ENCODE results near the gene CNN2.

The CNN2 gene

DNA sequence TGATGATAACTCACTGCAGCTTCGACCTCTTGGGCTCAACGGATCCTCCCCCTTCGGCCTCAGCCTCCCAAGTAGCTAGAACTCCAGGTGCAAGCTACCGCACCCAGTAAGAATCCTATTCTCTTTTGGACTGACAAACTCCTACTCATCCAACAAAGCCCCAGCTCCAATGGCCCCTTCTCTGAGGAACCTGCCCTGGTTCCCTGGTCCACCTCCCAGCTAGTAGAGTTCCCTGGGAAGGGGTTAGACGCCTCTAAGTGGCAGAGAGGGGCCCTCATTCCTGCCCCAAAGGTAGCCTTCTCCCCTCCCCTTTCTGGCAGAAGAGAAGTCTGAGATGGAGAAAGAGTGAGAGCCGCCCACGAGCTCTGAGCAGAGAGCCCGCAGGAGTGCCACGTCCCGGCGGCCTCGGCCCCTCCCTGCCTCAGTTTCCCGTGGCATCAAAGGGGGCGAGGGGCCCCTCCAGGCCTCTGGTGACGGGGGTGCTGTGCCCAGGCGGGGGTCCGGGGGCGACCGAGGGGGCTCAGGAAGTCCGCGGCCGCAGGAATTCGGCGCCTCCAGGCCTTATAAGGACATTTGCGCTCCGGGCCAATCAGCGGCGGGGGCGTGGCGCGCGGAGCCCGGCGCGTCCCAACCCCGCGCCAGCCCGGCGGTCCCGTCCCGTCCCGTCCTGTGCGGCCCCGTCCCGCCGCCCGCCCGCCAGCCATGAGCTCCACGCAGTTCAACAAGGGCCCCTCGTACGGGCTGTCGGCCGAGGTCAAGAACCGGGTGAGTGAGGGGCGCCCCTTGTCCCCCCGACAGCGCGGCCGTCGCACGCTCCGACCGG lies at the start of gene CNN2:
Gene CNN2, plus strand, starts transcription at position 649 of the 823 bp plus-strand sequence. Its CDS starts 54 bp downstream, at position 703.
- Mint-ChIP-seq H3K27me3 (ENCODE audit: low read depth) (no peaks in the 10 kb centered on the region), H3K4me3 (peak within 1 kb of the TSS; percentile 99), H3K27ac (peak within 1 kb of the TSS; percentile 91), H3K36me3 (ENCODE audit: low read depth) (peaks cover 22% of the 10 kb centered on the region), H3K4me1 (ENCODE audit: low read depth) (peaks cover 22% of the 10 kb centered on the region), H3K9me3 (no peaks in the 10 kb centered on the region)
- peak; percentile 81 for DNase-seq (ENCODE audit: low spot score)

DNA sequence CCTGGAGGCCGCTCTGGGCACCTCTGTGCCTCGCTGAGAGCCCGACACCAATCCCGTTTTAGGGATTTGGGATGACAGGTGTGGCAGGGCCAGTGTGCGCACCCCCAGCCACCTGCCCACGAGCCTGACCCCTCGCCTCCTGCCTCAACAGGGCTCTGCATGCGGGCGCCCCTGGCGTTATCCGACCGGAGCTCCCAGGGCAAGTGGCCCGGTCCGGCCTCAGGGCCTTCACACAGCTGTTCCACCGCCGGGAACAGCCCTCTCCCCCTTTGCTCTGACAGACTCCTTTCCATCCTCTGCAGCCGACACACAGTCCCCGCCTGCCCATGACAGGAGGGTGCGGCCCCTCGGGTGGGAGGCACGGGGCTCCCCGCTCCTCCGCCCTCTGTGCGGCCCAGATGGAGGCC lies 49.3 kb upstream of the CNN2 start:
- no peak overlapping the region for H3K4me3 Mint-ChIP-seq
- no peak for DNase-seq (ENCODE audit: low spot score)
- H3K27ac Mint-ChIP-seq = no peak overlapping the region
- no peaks in the 10 kb centered on the region for H3K4me1 Mint-ChIP-seq (ENCODE audit: low read depth)
- peaks cover 5% of the 10 kb centered on the region for H3K36me3 Mint-ChIP-seq (ENCODE audit: low read depth)
- H3K27me3 Mint-ChIP-seq (ENCODE audit: low read depth) = no peaks in the 10 kb centered on the region
- no peaks in the 10 kb centered on the region for H3K9me3 Mint-ChIP-seq

DNA sequence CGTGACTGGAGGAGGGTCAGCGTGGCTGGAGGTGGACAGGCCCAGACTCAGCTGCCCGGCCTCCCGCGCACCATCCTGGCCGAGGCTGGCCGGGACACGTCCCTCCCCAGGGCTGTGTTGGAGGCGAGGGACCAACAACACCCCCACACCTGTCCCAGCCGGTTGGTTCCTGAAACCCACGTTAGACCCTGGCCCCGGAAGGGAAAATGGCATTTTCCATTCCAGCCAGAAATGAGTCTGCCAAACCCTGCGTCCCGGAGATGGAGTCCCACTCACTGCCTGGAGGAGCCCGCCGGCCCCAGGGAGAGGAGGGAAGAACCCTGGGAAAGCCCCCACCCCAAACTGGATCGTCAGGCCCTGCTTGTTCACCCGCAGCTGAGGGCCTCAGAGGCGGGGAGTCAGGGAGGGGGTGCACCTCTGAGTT lies 47.1 kb upstream of the CNN2 start:
- no peak overlapping the region for H3K4me3 Mint-ChIP-seq
- H3K36me3 Mint-ChIP-seq (ENCODE audit: low read depth) = no peaks in the 10 kb centered on the region
- no peaks in the 10 kb centered on the region for H3K27me3 Mint-ChIP-seq (ENCODE audit: low read depth)
- DNase-seq (ENCODE audit: low spot score) = no peak
- H3K9me3 Mint-ChIP-seq = no peaks in the 10 kb centered on the region
- H3K27ac Mint-ChIP-seq = no peak overlapping the region
- no peaks in the 10 kb centered on the region for H3K4me1 Mint-ChIP-seq (ENCODE audit: low read depth)

GRCh38 chr19:980133-980998 lies 46.0 kb upstream of the CNN2 start:
- H3K4me1 Mint-ChIP-seq (ENCODE audit: low read depth) = peaks cover 4% of the 10 kb centered on the region
- H3K36me3 Mint-ChIP-seq (ENCODE audit: low read depth) = no peaks in the 10 kb centered on the region
- no peak overlapping the region for H3K27ac Mint-ChIP-seq
- H3K9me3 Mint-ChIP-seq = no peaks in the 10 kb centered on the region
- no peaks in the 10 kb centered on the region for H3K27me3 Mint-ChIP-seq (ENCODE audit: low read depth)
- no peak for DNase-seq (ENCODE audit: low spot score)
- no peak overlapping the region for H3K4me3 Mint-ChIP-seq

DNA sequence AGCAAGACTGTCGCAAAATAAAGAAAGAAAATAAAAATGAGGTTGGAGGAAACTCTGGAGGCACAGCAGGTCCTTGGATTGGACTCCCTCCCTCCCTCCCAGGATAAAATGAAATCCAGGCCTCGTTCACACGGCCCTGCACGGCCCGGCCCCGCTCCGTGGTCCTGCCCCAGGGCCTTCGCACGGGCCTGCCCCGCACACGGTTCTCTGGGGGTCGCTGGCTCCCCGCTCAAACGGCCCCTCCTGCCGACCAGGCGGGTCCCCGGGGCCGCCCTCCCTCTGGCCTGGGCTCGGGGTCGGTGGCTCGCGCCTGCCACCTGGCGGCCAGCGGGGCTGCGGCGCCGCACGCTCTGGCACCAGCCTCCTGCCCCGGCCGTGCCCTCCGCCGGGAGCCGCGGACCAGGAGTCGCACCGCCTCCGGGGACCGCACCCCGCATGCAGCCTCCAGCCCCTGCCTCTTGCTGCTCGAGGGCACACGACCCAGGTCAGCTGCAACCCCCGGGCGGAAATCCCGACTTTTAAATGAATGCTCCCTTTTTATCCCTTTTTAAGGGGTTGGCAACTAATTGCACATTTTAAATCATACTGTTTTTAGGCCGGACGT lies 43.7 kb upstream of the CNN2 start:
- Mint-ChIP-seq H3K27me3 (ENCODE audit: low read depth) (no peaks in the 10 kb centered on the region), H3K9me3 (no peaks in the 10 kb centered on the region), H3K4me3 (peak overlapping the region; percentile 50), H3K27ac (no peak overlapping the region), H3K4me1 (ENCODE audit: low read depth) (peaks cover 8% of the 10 kb centered on the region), H3K36me3 (ENCODE audit: low read depth) (peaks cover 6% of the 10 kb centered on the region)
- DNase-seq (ENCODE audit: low spot score) = peak; percentile 78

- Mint-ChIP-seq H3K36me3 (ENCODE audit: low read depth) (peaks cover 12% of the 10 kb centered on the region), H3K9me3 (no peaks in the 10 kb centered on the region), H3K27me3 (ENCODE audit: low read depth) (no peaks in the 10 kb centered on the region), H3K27ac (peak within 1 kb of the TSS; percentile 89), H3K4me1 (ENCODE audit: low read depth) (peaks cover 8% of the 10 kb centered on the region), H3K4me3 (peak within 1 kb of the TSS; percentile 95)
- peak; percentile 90 for DNase-seq (ENCODE audit: low spot score)
These were observed 42.0 kb upstream of the CNN2 start, which contains the start of gene WDR18 for GRCh38 chr19:984165-984967. Gene WDR18, plus strand, starts transcription at chr19:984345. Its CDS starts 9 bp downstream, at chr19:984354.

DNA sequence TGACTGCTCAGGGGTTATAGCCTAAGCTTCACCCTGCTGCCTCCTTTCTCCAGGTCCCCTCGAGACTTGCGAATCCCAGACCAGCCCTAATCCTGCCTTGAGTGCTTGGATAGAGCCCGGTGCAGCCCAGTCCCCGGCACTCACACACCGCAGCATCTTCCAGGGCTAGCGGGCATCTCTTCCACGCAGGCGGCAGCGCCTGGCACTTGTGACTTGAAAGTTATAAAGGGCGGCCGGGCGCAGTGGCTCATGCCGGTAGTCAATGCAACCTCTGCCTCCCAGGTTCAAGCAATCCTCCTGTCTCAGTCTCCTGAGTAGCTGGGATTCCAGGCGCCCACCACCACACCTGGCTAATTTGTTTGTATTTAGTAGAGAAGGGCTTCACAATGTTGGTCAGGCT lies 40.3 kb upstream of the CNN2 start:
- H3K9me3 Mint-ChIP-seq = no peaks in the 10 kb centered on the region
- no peaks in the 10 kb centered on the region for H3K27me3 Mint-ChIP-seq (ENCODE audit: low read depth)
- H3K27ac Mint-ChIP-seq = no peak overlapping the region
- H3K36me3 Mint-ChIP-seq (ENCODE audit: low read depth) = peaks cover 15% of the 10 kb centered on the region
- H3K4me3 Mint-ChIP-seq = peak overlapping the region; percentile 95
- no peak for DNase-seq (ENCODE audit: low spot score)
- peaks cover 8% of the 10 kb centered on the region for H3K4me1 Mint-ChIP-seq (ENCODE audit: low read depth)

- Mint-ChIP-seq H3K4me3 (no peak overlapping the region), H3K27me3 (ENCODE audit: low read depth) (no peaks in the 10 kb centered on the region), H3K9me3 (no peaks in the 10 kb centered on the region), H3K27ac (no peak overlapping the region), H3K4me1 (ENCODE audit: low read depth) (peaks cover 8% of the 10 kb centered on the region), H3K36me3 (ENCODE audit: low read depth) (peaks cover 18% of the 10 kb centered on the region)
- no peak for DNase-seq (ENCODE audit: low spot score)
These were observed 38.3 kb upstream of the CNN2 start for GRCh38 chr19:988081-988480.

DNA sequence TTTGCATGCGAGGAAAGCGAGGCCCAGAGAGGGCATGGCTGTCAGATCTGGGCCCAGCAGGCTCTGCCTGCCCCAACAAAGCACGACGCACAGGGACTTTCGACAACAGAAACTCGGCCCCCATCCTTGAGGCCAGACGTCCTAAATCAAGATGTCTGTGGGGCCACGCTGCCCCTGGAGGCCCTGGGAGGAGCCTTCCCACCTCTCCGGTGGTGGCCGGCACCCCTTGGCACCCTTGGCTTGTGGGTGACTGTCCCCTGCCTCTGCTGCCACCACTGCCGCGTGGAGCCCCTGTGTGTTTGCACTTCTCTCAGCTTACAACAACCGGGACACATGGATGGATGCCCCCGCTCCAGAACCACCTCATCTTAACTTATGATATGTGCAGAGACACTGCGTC lies 37.9 kb upstream of the CNN2 start:
- H3K27ac Mint-ChIP-seq = no peak overlapping the region
- no peak for DNase-seq (ENCODE audit: low spot score)
- peaks cover 8% of the 10 kb centered on the region for H3K4me1 Mint-ChIP-seq (ENCODE audit: low read depth)
- H3K4me3 Mint-ChIP-seq = no peak overlapping the region
- H3K9me3 Mint-ChIP-seq = no peaks in the 10 kb centered on the region
- H3K27me3 Mint-ChIP-seq (ENCODE audit: low read depth) = no peaks in the 10 kb centered on the region
- peaks cover 20% of the 10 kb centered on the region for H3K36me3 Mint-ChIP-seq (ENCODE audit: low read depth)

DNA sequence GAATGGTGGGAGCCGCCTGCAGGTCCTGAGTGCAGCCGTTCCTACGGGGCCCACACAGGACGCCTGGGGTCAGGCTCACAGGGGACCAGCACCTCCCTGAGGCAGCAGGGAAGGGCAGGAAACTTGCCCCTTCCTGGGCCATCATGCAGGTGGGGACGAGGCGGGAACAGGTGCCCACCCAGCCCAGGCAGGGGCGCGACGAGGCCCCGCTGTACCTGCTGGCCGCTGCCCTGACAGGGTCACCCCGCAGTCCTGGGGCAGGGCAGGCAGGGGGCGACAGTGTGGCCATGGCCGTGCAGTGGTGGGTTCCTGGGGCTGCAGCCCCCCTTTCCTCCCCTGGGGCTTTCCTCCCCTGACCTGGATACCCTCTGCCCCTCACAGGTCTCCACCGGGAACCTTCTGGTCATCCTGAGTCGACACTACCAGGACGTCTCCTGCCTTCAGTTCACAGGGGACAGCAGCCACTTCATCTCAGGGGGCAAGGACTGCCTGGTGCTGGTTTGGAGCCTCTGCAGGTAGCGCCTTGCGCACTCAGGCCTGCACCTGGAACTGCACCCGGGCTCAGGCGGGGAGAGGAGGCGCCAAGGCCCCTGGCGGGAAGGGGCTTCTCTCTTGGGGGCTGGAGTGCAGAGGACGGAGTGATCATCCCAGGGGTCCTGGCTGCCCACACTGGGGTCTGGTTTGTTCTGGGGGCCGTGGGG lies 36.9 kb upstream of the CNN2 start:
- no peak for DNase-seq (ENCODE audit: low spot score)
- H3K4me3 Mint-ChIP-seq = no peak overlapping the region
- H3K4me1 Mint-ChIP-seq (ENCODE audit: low read depth) = peaks cover 8% of the 10 kb centered on the region
- no peak overlapping the region for H3K27ac Mint-ChIP-seq
- no peaks in the 10 kb centered on the region for H3K9me3 Mint-ChIP-seq
- H3K36me3 Mint-ChIP-seq (ENCODE audit: low read depth) = peaks cover 20% of the 10 kb centered on the region
- H3K27me3 Mint-ChIP-seq (ENCODE audit: low read depth) = no peaks in the 10 kb centered on the region

- Mint-ChIP-seq H3K4me1 (ENCODE audit: low read depth) (peaks cover 4% of the 10 kb centered on the region), H3K27ac (no peak overlapping the region), H3K4me3 (no peak overlapping the region), H3K9me3 (no peaks in the 10 kb centered on the region), H3K36me3 (ENCODE audit: low read depth) (peaks cover 20% of the 10 kb centered on the region), H3K27me3 (ENCODE audit: low read depth) (no peaks in the 10 kb centered on the region)
- no peak for DNase-seq (ENCODE audit: low spot score)
These were observed 36.3 kb upstream of the CNN2 start for GRCh38 chr19:990119-990571.

DNA sequence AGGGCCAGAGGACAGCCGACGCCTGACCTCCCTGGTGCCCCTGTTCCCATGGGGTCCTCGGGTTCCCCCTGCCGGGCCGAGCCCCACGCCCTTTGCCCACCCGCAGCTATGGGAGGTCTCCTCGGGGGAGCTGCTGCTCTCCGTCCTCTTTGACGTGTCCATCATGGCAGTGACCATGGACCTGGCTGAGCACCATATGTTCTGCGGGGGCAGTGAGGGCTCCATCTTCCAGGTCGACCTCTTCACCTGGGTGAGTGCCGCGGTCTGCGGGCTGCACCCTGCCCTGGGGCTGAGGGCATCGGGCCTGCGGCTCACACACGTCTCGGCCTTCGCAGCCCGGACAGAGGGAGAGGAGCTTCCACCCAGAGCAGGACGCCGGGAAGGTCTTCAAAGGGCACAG lies 35.7 kb upstream of the CNN2 start:
- Mint-ChIP-seq H3K4me1 (ENCODE audit: low read depth) (peaks cover under 1% of the 10 kb centered on the region), H3K4me3 (no peak overlapping the region), H3K36me3 (ENCODE audit: low read depth) (peaks cover 20% of the 10 kb centered on the region), H3K27ac (no peak overlapping the region), H3K27me3 (ENCODE audit: low read depth) (no peaks in the 10 kb centered on the region), H3K9me3 (no peaks in the 10 kb centered on the region)
- no peak for DNase-seq (ENCODE audit: low spot score)

Data from T-helper 2 cell treated with Interferon-gamma antibody and Interleukin-4, amounts not matched to agents 5 μg/mL and 100 μg/mL, for 36 hours (primary cell).